Measurements from ENCODE around the gene NT5C2. TPM values are rescaled to one million over a fixed set of nuclear protein-coding genes. Genes with fewer than 3 reads are reported as not detected.

Gene NT5C2
- polyA plus RNA-seq, 1 donor (not counting 4 experiments of a cell fraction or from before 2014, with no cell fraction given), result 88.6 TPM

GRCh38 chr10:103105462-103105861, 87.6 kb downstream of the NT5C2 start:
- no peak overlapping the region for H3K27ac ChIP-seq (ENCODE audit: control insufficient read depth, insufficient read depth, low read length)
- H3K4me1 ChIP-seq (ENCODE audit: control insufficient read depth, extremely low read depth, insufficient read depth, low read length), result no peaks in the 10 kb centered on the region
- H3K79me2 ChIP-seq (ENCODE audit: control insufficient read depth, insufficient read depth, low read length), result no peaks in the 10 kb centered on the region
- H3K9me3 ChIP-seq (ENCODE audit: control insufficient read depth, low read depth, low read length), result no peaks in the 10 kb centered on the region
- no peak overlapping the region for H3K4me2 ChIP-seq (ENCODE audit: control insufficient read depth, extremely low read depth, insufficient read depth, low read depth, low read length)
- no peaks in the 10 kb centered on the region for H3K27me3 ChIP-seq (ENCODE audit: control insufficient read depth, extremely low read depth, insufficient read depth, low read length)
- no peak overlapping the region for H3K9ac ChIP-seq (ENCODE audit: control insufficient read depth, extremely low read depth, insufficient read depth, low read length)
- H4K20me1 ChIP-seq (ENCODE audit: control insufficient read depth, extremely low read depth, insufficient read depth, low read length), result no peaks in the 10 kb centered on the region
- no peaks in the 10 kb centered on the region for H3K9me1 ChIP-seq (ENCODE audit: control insufficient read depth, extremely low read depth, insufficient read depth, low read length)
- TF ChIP-seq EZH2 (IDR thresholded peaks at IDR 0.05; ENCODE audit: low read length), result no peak
- TF ChIP-seq, protein P1, sequence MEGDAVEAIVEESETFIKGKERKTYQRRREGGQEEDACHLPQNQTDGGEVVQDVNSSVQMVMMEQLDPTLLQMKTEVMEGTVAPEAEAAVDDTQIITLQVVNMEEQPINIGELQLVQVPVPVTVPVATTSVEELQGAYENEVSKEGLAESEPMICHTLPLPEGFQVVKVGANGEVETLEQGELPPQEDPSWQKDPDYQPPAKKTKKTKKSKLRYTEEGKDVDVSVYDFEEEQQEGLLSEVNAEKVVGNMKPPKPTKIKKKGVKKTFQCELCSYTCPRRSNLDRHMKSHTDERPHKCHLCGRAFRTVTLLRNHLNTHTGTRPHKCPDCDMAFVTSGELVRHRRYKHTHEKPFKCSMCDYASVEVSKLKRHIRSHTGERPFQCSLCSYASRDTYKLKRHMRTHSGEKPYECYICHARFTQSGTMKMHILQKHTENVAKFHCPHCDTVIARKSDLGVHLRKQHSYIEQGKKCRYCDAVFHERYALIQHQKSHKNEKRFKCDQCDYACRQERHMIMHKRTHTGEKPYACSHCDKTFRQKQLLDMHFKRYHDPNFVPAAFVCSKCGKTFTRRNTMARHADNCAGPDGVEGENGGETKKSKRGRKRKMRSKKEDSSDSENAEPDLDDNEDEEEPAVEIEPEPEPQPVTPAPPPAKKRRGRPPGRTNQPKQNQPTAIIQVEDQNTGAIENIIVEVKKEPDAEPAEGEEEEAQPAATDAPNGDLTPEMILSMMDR (optimal IDR thresholded peaks at IDR 0.05 in 1 of 3, IDR thresholded peaks at IDR 0.05 in 1 of 3, conservative IDR thresholded peaks at IDR 0.05 in 1 of 3; ENCODE audit: extremely low read depth in 1 of 3, insufficient read depth in 2 of 3, low read length in 3 of 3), result no peak
- no peak overlapping the region for H2AFZ ChIP-seq (ENCODE audit: control insufficient read depth, low read length)
- FAIRE-seq, result no peak
- dilution Hi-C loops (cut with MboI; ENCODE audit: extremely low pct_ligation_motif_present, low sequenced_read_pairs), result no loop called here
- no peak for DNase-seq (ENCODE audit: low read depth, low spot score)
- H3K4me3 ChIP-seq (ENCODE audit: control insufficient read depth in 2 of 3, extremely low read depth in 1 of 3, insufficient read depth in 2 of 3, low read depth in 1 of 3, low read length in 3 of 3), result no peak overlapping the region
- H3K36me3 ChIP-seq (ENCODE audit: control insufficient read depth in 2 of 2, extremely low read depth in 1 of 2, insufficient read depth in 2 of 2, low read length in 2 of 2), result peaks cover 4% of the 10 kb centered on the region in 2 experiments

GRCh38 chr10:103104721-103105120, 88.4 kb downstream of the NT5C2 start:
- TF ChIP-seq, protein P1 (optimal IDR thresholded peaks at IDR 0.05 in 1 of 3, IDR thresholded peaks at IDR 0.05 in 1 of 3, conservative IDR thresholded peaks at IDR 0.05 in 1 of 3; ENCODE audit: extremely low read depth in 1 of 3, insufficient read depth in 2 of 3, low read length in 3 of 3), result no peak
- TF ChIP-seq EZH2 (IDR thresholded peaks at IDR 0.05; ENCODE audit: low read length), result no peak
- H4K20me1 ChIP-seq (ENCODE audit: control insufficient read depth, extremely low read depth, insufficient read depth, low read length), result no peaks in the 10 kb centered on the region
- H3K9me1 ChIP-seq (ENCODE audit: control insufficient read depth, extremely low read depth, insufficient read depth, low read length), result no peaks in the 10 kb centered on the region
- no peak overlapping the region for H3K9ac ChIP-seq (ENCODE audit: control insufficient read depth, extremely low read depth, insufficient read depth, low read length)
- no peaks in the 10 kb centered on the region for H3K79me2 ChIP-seq (ENCODE audit: control insufficient read depth, insufficient read depth, low read length)
- no peaks in the 10 kb centered on the region for H3K9me3 ChIP-seq (ENCODE audit: control insufficient read depth, low read depth, low read length)
- H2AFZ ChIP-seq (ENCODE audit: control insufficient read depth, low read length), result no peak overlapping the region
- no peaks in the 10 kb centered on the region for H3K4me1 ChIP-seq (ENCODE audit: control insufficient read depth, extremely low read depth, insufficient read depth, low read length)
- H3K27ac ChIP-seq (ENCODE audit: control insufficient read depth, insufficient read depth, low read length), result no peak overlapping the region
- FAIRE-seq, result no peak
- no peak overlapping the region for H3K4me2 ChIP-seq (ENCODE audit: control insufficient read depth, extremely low read depth, insufficient read depth, low read depth, low read length)
- H3K36me3 ChIP-seq (ENCODE audit: control insufficient read depth in 2 of 2, extremely low read depth in 1 of 2, insufficient read depth in 2 of 2, low read length in 2 of 2), result peaks cover 4% of the 10 kb centered on the region in 2 experiments
- DNase-seq (ENCODE audit: low read depth, low spot score), result no peak
- H3K27me3 ChIP-seq (ENCODE audit: control insufficient read depth, extremely low read depth, insufficient read depth, low read length), result no peaks in the 10 kb centered on the region
- H3K4me3 ChIP-seq (ENCODE audit: control insufficient read depth in 2 of 3, extremely low read depth in 1 of 3, insufficient read depth in 2 of 3, low read depth in 1 of 3, low read length in 3 of 3), result no peak overlapping the region
- dilution Hi-C loops (cut with MboI; ENCODE audit: extremely low pct_ligation_motif_present, low sequenced_read_pairs), result no loop called here

All from keratinocyte (primary cell).